ENCODE results near the gene PTGDR2.

Gene PTGDR2
- 17.3 reads per million, percentile 43 among the genes with 10 or more reads in this experiment for total RNA-seq

DNA sequence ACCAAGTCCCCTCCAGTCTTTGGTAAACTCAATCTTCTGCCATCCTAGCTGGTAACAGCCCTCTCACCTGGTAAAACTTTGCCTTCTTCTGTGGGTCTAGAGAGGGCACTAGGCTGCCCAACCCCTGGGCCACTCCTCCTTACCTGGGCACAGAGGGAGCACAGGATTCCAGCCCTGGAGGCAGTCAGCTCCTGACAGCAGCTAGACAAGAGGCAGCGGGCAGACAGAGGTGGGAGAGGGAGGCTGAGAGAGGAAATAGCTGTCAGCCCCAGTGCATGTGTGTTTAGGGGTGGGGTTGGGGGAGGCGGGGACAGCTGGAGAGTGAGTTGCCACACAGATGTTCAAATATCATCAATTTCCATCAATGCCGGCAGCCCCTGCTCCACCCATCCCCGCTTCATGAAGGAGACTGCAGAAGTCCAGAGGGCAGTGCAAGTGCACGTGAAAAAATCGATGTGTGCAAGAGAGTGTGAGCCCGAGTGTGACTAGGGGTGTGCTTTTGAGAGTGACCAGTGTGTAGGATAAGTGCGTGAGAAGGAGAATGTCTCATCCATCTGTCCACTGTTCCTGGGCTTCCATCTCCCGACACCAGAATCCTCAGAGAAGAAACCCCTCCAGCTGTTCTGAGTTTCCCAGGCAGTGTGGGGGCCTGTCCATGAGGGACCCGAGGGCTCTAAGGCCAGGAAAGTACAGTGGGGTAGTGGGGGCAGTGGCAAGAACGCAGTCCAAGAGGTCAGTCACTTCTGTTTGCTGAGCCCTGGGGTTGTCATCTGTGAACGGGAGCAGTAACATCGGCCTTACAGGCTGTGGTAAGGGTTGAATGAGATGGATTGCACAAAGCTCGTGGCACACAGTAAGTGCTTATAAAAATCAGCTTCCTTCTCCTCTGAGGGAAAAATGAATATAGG, at the start of gene PTGDR2:
PTGDR2 (minus strand) TSS at position 225 of the 908 bp plus-strand sequence. CDS start 2,228 bp downstream, outside the sequence.
- no peak for DNase-seq

DNA sequence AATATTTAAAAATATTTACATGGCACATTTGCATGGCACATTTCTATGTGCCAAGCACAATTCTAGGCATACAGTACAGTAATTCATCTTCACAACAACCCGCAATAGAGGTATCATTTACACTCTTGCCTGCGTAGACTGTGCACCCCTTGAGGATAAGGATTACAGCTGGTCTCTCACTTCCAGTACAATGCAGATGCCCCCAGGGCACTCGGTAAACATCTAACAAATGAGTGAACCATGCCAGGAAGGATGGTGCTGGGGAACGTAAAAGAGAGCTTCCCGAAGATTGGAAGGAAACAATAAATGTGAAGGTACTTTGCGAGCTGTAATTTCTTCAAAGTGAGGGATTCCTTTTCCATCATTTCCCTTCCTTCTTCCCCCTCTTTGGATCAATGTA, 49.3 kb upstream of the PTGDR2 start:
- no peak for DNase-seq

DNA sequence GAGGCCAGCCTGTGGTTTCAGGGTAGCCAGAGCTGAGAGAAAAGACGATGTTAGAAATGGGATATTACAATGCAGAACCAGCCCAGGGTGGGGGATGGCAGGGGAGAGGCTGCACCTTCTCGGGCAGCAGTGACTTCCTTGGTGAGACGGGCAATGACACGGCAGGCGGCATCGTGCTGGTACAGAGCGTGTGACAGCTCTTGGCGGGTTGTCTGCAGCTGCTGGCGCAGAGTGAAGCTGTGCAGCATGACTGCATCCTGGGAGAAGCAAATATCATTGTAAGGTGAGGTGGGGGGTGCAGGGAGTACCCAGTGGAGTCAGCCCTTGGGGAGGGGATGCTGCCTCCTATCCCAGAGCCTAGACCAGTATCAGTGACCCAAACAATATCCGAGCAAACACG, 46.9 kb upstream of the PTGDR2 start:
- DNase-seq = no peak

DNA sequence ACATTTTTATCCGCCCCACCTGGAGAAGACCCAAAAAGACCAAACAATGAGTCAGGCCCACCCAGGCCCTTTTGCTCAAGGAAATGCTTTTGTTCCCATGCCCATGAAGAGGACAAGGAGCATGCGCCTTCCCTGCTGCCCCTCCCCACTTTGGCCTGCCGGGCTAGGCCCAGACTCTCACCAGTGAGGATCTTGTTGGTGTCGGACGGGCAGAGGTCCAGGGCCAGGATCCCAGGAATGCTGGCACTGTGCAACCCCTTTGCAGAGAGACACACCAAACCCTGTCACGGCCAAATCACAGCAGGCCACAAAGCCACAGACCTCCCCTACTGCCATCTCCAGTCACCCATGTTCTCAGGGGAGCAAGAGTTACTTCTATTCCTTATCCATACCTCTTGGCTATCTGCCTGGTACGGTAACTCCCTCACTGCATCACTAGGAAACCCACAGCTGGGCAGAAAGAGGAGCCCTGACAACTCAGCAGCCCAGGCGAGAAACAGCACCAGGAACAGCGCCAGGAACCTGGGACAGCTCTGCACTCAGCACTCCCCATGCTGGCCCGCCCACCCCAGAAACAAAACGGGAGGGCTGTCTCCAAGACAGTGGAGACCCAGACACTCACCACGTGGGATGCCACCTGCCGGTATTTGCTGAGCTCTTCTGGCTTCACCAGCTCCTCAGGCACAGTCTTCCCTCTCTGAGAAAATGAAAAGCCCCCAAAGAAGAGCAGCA, 45.1 kb upstream of the PTGDR2 start:
- no peak for DNase-seq

DNA sequence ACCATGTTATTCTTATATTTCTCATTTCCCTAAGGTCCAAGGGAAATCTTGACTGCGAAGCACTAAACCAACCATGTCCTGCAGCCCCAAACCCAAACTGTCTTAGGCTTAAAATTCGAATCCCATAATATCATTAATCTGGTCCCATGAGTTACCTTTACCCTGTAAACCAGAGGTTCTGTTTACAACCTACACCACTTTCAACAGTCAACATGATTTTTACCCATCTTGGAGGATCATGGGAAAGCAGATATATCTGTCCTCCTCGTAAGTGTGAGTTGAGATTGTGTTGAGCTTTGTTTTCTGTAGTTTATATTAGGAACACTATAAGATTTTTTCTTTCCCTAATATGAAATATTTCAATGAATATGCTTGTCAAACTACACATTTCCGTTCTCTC, 44.2 kb upstream of the PTGDR2 start:
- no peak for DNase-seq

DNA sequence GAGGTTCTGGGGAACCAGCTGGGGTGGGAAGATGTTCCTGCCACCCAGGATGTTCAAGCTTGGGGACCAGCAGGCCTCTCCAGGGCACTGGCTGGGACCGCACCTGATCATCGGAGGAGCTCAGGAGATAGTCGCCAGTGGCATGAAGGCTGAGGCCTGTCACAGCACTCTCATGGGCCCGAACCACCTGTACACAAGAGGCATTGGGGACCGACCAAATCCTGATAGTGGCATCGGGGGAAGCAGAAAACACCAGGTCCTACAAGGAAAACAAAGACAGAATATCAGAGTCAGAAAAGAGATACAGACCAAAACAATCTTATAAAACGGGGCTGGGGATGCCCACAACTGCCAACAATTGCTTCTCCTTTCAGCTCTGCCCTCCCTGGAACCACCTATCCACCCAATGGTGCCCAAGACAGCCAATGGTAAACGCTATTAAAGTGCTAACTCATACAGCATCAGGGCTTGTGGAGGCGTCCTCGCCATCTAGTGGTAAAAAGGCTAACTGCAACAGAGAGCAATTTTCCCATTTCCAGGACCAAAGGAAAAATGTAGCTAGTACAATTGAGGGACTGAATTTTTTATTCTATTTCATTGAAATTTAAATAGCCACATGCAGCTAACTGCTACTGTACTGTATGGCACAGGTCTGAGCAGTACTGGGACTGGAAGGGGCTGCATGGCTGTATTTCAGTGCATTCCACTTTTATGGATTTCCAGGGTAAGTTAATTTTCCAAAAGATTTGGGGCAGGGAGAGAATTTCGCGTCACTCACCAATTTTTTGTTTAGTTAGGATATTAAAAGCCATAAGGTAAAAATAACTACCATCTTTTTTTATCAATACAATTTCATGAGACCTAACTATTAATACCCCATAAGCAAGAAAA, 43.5 kb upstream of the PTGDR2 start:
- no peak for DNase-seq

DNA sequence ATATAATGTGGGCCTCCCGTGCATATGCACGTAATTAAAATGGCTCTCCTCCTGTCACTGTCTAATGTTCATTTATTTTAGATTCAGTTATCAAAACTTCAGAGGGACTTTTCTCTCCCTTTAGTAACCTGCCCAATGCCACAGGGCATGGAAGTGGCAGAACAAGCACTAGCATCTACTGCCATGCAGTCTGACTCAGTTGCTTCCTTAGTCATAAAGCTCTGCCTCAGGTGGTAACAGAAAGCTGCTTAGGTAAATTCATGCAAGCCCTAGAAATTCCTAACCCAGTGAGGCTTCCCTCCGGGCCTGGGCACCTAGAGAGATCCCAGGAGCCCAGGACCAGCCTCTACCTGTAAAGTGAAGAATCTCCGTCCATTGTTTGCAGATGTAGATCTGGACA, 41.7 kb upstream of the PTGDR2 start:
- no peak for DNase-seq

DNA sequence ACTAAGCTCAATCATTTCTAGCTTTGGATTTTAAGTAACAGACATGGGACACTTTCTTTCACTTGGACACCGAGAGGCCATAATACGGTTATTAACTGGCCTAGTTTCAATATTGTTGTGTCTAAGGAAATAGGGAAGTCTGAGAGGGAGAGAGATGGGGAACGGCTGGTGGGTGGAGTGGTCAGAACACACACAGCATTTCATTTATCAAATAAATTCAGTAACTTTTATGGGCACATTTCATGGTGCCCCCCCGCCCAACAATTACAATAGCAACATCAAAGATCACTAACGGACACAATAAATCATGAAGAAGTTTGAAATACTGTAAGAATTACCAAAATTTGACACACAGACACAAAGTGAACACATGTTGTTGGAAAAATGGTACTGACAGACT, 39.9 kb upstream of the PTGDR2 start:
- no peak for DNase-seq

DNA sequence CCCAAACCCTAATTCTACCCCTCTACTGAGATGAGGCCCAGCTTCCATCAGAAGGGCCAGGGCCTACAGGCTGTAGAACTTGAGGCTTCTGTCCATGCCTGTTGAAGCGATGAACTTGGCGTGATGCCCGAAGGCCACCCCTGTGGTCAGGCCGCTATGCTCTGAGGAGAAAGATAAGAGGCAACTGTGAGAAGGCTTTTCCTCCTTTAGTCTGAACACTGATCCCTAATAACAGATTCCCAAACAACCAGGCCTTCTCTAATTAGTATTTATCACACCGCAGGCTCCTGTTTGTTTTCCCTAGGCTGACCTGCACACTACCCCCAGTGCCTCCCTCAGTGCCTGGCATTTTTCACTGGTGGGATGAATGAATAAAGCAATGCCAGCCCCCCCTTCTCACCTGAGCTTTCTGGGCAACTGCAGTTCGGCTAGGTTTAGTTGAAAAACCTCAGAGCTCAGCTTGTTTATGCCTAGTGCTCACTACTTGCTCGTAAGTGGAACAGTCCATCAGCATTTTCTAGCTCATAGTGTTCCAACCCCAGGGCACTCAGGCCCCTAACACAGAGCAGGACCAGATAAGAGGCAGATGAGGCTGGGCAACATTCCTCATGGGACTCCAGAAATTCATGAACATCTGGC, 35.5 kb upstream of the PTGDR2 start:
- no peak for DNase-seq

DNA sequence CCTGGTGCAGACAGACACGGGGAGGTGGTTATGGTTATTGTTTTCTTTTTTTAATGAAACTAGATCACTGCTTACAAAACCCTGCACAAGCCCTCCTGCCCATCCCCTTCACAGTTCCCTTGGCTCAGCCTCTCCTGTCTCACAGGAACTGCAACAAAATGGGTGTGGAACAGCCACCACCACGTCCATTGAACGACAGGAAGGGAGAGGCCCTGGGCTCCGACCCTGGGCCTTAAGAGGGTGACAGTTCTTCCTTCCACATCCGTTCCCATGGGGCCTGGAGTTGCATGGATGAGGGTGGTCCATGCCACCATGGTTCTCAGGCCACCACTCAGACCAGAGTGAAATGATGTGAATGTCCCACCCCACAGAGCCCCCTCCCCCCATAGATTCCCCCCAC, 34.9 kb upstream of the PTGDR2 start:
- no peak for DNase-seq

DNA sequence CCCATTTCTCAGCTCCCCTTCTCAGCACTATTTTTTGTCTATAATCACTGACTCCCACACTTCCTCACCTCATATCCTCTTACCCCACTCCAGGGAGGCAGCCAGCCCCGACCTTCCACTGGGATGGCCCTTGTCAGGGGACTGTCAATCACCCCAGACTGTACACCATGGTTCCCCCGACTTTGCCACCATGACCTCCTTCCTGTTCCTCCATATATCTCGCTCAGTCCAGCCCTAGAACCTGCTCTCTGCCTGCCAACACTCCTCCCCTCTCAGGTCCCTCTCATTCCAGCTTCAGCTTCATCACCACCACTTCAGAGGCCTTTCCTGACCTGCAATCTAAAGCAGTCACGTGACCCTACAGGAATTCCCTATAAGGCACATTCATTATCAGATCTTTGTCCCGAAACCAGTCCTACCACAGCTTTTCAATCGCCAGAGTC, 34.1 kb upstream of the PTGDR2 start:
- DNase-seq = no peak

DNA sequence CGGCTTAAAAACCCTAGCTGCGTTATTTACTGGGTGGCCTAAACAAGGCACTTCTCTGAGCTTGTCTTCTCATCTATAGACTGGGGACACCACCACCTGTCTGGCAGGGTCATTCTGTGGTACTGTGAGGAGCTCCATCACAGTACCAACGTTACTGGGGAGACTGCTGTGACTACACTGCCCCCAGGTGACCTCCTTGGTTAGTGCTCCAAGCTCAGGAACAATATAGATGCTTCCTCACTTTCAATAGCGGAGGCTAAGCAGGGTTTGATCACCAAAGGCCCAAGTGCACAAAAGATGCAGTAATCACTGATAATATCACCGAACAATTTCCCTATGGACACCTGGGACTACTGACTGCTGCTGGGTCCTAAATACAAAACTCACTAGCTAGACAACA, 31.8 kb upstream of the PTGDR2 start:
- DNase-seq = no peak

DNA sequence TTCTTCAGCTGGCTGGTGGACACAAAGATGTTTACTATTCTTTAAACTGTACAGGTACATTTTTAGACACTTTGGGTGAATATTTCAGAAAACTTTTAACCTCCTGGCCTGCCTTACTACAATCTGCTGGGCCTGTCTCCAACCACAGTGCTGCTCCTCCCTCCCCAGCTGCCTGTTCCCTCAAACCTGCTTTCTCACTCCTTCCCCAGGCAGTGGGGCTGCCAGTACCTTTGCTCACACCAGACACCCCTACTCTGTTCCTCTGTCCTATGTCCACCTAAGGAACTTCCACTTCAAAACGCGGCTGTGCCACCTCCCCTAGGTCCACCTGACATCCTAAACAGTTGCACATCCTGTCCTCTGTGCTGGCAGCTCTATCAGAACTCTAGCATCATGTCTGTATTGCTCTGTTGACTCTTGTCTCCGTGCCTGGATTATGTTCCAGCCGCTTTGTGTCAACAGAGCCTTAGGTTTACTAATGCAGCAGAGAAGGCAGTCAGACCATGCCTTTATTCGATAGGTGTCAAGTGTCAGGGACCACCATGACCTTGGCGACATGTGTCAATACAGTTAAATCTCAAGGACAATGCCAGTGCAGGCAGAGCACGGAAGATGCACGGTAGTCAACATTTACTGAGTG, 25.0 kb upstream of the PTGDR2 start:
- no peak for DNase-seq

DNA sequence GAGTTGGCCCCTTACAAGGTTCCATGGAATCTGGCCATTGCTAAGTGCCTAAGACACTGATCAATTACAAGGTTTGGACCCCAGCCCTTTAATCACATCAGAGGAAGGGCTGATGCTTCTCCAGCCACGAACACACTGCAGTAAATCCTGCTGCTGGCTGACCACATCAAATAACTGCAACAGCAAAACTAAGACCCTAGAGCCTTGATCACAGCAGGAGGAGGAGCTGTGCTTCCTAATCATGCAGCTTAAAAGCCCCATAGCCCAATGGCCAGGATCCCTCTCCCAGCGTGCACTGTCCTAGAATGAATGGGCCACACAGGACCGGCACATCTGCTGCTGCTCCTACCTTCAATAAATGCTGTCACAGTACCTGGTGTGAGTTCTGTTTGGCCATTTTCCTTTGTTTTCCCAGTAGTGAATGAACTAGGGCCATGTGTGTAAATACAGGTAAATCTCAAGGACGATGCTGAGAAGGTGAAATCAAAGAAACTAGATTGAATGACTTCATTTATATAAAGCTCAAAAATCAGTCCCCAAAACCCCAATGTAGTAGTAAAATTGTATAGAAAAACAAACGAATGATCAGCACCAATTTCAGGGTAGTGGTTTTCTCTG, 24.3 kb upstream of the PTGDR2 start:
- DNase-seq = no peak

DNA sequence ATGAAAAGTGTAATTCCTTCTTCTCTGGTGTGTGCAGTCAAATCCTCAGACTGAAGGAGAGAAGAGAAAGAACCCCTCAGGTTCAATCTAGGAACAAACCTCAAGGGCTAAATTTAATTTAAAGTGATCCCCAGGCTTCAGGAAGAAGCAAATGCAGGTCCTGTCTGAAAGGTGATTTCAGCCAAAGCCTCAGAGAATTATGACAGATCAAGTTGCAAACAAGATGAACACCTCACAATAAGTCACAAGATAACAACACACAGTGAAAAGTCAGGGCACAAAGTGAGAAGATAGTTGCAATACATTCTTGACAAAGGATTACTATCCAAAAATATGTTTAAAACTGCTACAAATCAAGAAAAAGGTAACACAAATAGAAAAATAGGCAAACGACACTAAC, 23.4 kb upstream of the PTGDR2 start:
- DNase-seq = no peak

DNA sequence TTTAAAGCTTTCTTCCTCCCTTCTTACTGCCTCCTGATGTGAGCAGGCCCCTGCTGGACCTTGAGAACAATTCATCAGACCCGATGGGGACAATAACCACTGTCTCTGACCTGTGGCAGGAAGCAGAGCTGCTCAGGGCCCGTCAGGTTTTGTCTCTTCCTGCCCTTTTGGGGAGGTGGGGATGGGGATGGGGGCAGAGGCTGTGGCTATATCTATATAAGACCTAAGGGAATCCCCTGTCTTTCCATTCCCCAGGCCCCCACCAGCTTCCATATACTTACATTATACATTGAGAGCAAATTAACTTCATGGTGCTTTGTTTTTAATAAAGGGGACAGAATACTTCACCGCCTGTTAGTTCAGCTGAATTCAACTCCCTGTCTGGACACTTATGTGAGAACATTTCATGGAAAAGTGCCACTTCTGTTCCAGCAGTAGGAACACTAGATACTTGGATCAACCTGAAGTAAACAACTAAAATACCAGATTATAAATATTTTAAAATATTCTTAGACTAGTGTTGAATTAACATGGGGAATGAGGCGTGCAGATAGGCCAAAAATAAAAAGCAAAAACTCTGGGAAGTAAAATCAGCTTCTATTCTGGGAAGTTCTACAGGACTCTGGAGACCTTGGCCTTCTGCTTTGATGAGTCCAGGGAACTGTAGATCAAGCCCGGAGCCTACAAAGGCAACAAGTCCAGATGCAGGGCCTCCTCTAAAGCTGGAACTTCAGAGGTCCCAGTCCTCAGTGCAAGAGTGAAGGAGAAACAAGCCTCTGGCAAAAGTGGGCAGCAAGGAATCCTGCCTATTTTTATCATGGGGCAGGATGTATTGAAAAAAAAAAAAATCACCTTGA, 22.7 kb upstream of the PTGDR2 start:
- no peak for DNase-seq

DNA sequence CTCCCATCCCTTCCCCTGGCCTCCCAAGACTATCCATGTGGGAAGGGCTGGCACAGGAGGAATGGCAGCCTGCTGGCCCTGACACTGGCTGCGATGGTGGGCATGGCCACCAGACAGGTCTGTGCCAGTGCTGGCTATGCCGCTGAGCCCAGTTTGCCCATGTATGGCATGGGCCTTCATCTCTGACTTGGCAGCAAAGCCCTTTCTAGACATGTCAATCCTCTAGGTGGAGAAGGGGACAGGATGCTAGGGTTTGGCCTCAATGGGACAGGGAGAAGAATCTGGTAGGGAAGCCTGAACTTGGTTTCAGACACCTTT, 20.4 kb upstream of the PTGDR2 start:
- no peak for DNase-seq

DNA sequence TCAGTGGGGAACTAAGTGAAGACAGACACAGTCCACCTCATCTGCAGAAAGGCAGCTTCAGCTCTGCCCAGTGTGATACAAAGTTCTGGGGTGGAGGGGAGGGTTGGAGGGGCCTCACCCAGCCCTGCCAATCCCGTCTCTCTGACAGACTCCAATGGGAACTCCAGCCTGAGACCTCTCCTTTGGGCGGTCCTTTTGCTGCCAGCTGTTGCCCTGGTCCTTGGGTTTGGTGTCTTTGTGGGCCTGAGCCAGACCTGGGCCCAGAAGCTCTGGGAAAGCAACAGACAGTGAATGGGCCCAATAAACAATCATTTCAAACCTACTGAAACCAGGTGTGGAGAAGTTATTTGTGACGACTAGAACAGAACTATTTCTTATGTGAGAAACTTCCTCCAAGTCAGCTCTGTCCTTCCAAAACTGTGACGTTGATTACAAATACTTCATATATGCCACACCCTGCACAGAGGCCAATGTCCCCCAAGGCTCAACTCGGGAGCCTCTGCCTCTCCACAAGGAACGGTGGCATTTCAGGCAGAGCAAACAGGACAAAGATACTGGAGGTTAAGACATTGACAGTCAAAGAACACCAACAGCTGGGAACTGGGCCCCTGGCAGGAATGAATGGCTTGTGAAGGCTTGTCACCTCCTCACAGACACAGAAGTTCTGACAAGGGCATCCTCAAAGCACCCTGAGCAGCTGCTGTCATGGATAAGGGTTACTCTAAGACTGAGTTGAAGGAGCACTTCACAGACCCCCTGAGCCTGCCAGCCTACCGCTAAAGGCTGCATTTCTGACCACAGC, 19.8 kb upstream of the PTGDR2 start:
- no peak for DNase-seq

Measured in effector CD4-positive, alpha-beta T cell (primary cell).